ENCODE measurements around the gene HIP1R. TPM values are rescaled to one million over a fixed set of nuclear protein-coding genes. Genes with fewer than 3 reads are reported as not detected.

HIP1R gene
- polyA plus RNA-seq, 3 donors, result 0.09 to 0.60 TPM; not detected in 1

- Mint-ChIP-seq H3K4me3 (no peak overlapping the region), H3K9me3 (peaks cover 2 to 6% (median 3%) of the 10 kb centered on the region in 7 donors), H3K27me3 (ENCODE audit: low read depth in 3 of 3) (peaks cover 21 to 39% (median 26%) of the 10 kb centered on the region in 3 donors), H3K4me1 (peaks cover 19% of the 10 kb centered on the region), H3K36me3 (peaks cover 3% of the 10 kb centered on the region in 2 donors), H3K27ac (peak overlapping the region in 1 of 7 donors; percentile 23)
- Histone ChIP-seq H3K27me3 (ENCODE audit: control insufficient read depth in 2 of 2, insufficient read depth in 2 of 2, low read length in 2 of 2) (peaks cover 13 to 18% of the 10 kb centered on the region in 2 donors), H4K20me1 (ENCODE audit: insufficient read depth, low read length) (no peaks in the 10 kb centered on the region), H3K79me2 (ENCODE audit: insufficient read depth, low read length) (no peaks in the 10 kb centered on the region), H3K27ac (ENCODE audit: low read depth in 1 of 2, low read length in 2 of 2) (no peak overlapping the region), H3K4me3 (replicated peaks in 1 of 3; ENCODE audit: low read depth in 2 of 3, low read length in 3 of 3) (no peak overlapping the region), H3K4me2 (replicated peaks; ENCODE audit: extremely low read depth, low read length, poor library complexity, severe bottlenecking) (no peak overlapping the region), H2AFZ (ENCODE audit: insufficient read depth, low read depth, low read length, poor library complexity, severe bottlenecking) (no peak overlapping the region), H3K9me3 (replicated peaks in 1 of 2; ENCODE audit: control insufficient read depth in 1 of 2, insufficient read depth in 1 of 2, low read length in 2 of 2) (no peaks in the 10 kb centered on the region), H3K9ac (ENCODE audit: insufficient read depth, low read length, poor library complexity, severe bottlenecking) (no peak overlapping the region), H3K4me1 (ENCODE audit: control insufficient read depth in 1 of 2, insufficient read depth in 2 of 2, low read length in 2 of 2) (peaks cover 9% of the 10 kb centered on the region in 2 donors), H3K36me3 (replicated peaks in 1 of 2; ENCODE audit: control insufficient read depth in 1 of 2, insufficient read depth in 2 of 2, low read length in 2 of 2) (no peaks in the 10 kb centered on the region)
- 60% methylated on average over 5 of the region's 7 CpGs for WGBS (ENCODE audit: insufficient coverage)
- intact Hi-C loops (cut with micrococcal nuclease), result no loop called here
- peak; percentile 34 to 67 (median 37) for DNase-seq
- TF ChIP-seq, protein P1, sequence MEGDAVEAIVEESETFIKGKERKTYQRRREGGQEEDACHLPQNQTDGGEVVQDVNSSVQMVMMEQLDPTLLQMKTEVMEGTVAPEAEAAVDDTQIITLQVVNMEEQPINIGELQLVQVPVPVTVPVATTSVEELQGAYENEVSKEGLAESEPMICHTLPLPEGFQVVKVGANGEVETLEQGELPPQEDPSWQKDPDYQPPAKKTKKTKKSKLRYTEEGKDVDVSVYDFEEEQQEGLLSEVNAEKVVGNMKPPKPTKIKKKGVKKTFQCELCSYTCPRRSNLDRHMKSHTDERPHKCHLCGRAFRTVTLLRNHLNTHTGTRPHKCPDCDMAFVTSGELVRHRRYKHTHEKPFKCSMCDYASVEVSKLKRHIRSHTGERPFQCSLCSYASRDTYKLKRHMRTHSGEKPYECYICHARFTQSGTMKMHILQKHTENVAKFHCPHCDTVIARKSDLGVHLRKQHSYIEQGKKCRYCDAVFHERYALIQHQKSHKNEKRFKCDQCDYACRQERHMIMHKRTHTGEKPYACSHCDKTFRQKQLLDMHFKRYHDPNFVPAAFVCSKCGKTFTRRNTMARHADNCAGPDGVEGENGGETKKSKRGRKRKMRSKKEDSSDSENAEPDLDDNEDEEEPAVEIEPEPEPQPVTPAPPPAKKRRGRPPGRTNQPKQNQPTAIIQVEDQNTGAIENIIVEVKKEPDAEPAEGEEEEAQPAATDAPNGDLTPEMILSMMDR (IDR thresholded peaks at IDR 0.05), result no peak
These were observed 4.6 kb upstream of the HIP1R start for GRCh38 chr12:122830517-122831214.

DNA sequence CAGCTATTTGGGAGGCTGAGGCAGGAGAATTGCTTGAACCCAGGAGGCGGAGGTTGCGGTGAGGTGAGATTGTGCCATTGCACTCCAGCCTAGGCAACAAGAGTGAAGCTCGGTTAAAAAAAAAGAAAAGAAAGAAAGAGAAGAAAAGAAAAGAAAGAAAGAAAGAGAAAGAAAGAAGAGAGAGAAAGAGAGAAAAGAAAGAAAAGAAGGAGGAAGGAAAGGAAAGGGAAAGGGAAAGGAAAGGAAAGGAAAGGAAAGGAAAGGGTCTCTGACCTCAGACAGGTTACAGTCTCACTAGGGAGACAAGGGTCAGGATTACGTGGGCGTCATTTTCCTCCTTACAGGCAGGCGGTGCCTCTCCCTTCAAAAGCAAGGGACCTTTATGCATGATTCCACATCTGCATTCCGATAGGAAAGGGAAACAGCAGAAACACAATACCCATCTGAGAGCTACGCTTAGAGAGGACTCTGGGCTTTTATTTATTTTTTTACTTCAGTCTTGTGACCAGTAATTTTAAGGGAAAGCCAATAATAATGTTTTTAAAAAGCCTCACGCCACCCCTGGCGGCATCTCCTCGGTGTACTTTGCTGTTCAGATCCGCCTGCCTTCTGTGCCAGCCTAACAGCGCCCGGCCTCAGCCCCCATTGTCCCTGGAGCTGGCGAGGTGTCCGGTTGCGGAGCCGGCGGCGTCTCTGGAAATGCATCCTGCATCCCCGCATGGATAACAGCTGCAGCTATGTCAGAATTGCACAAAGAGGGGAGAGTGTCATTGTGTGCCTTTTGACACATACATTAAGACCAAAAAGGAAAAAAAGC, 945 bp upstream of the HIP1R start:
- TF ChIP-seq, protein P1 (IDR thresholded peaks at IDR 0.05), result no peak
- Mint-ChIP-seq H3K9me3 (peaks cover 2 to 17% (median 5%) of the 10 kb centered on the region in 7 donors), H3K27ac (peak overlapping the region in 2 of 7 donors; percentile 10 to 78), H3K4me1 (peaks cover 28% of the 10 kb centered on the region), H3K36me3 (peaks cover 7 to 9% of the 10 kb centered on the region in 2 donors), H3K27me3 (ENCODE audit: low read depth in 3 of 3) (peaks cover 52 to 64% (median 56%) of the 10 kb centered on the region in 3 donors), H3K4me3 (peak overlapping the region; percentile 84 to 95)
- Histone ChIP-seq H4K20me1 (ENCODE audit: insufficient read depth, low read length) (no peaks in the 10 kb centered on the region), H3K36me3 (replicated peaks in 1 of 2; ENCODE audit: control insufficient read depth in 1 of 2, insufficient read depth in 2 of 2, low read length in 2 of 2) (no peaks in the 10 kb centered on the region), H3K4me3 (replicated peaks in 1 of 3; ENCODE audit: low read depth in 2 of 3, low read length in 3 of 3) (peak overlapping the region in 1 of 3 experiments; percentile 59), H2AFZ (ENCODE audit: insufficient read depth, low read depth, low read length, poor library complexity, severe bottlenecking) (peak overlapping the region; percentile 37), H3K27ac (ENCODE audit: low read depth in 1 of 2, low read length in 2 of 2) (no peak overlapping the region), H3K79me2 (ENCODE audit: insufficient read depth, low read length) (no peaks in the 10 kb centered on the region), H3K9ac (ENCODE audit: insufficient read depth, low read length, poor library complexity, severe bottlenecking) (no peak overlapping the region), H3K4me2 (replicated peaks; ENCODE audit: extremely low read depth, low read length, poor library complexity, severe bottlenecking) (peak overlapping the region; percentile 90), H3K9me3 (replicated peaks in 1 of 2; ENCODE audit: control insufficient read depth in 1 of 2, insufficient read depth in 1 of 2, low read length in 2 of 2) (no peaks in the 10 kb centered on the region), H3K27me3 (ENCODE audit: control insufficient read depth in 2 of 2, insufficient read depth in 2 of 2, low read length in 2 of 2) (peaks cover 36 to 48% of the 10 kb centered on the region in 2 donors), H3K4me1 (ENCODE audit: control insufficient read depth in 1 of 2, insufficient read depth in 2 of 2, low read length in 2 of 2) (peaks cover 20 to 23% of the 10 kb centered on the region in 2 donors)
- no peak for DNase-seq
- WGBS (ENCODE audit: insufficient coverage), result 19% methylated on average over 17 of the region's 21 CpGs
- intact Hi-C loops (cut with micrococcal nuclease), result no loop called here

Measured in CD14-positive monocyte (primary cell).